COLO668 (cell line): ENCODE measurements around the gene BHLHE41.
A peak's percentile ranks its signal among the peaks of the same experiment; 100 is the strongest.

Experiments
- DNase-seq: peaks from one replicate; lab custom pipeline; 2025; ENCODE audit not compliant: unreplicated experiment; lab: John Stamatoyannopoulos, UW

The BHLHE41 gene

GRCh38 chr12:26116829-26117715, 7.8 kb downstream of the BHLHE41 start:
- DNase-seq = no peak

- no peak for DNase-seq
These were observed 10.0 kb downstream of the BHLHE41 start for GRCh38 chr12:26114720-26115401.

- DNase-seq = peak; percentile 95
These were observed 10.8 kb downstream of the BHLHE41 start for GRCh38 chr12:26113853-26114719.

GRCh38 chr12:26113181-26113654, 11.6 kb downstream of the BHLHE41 start:
- DNase-seq = peak; percentile 40

- DNase-seq = no peak
These were observed 12.1 kb downstream of the BHLHE41 start for GRCh38 chr12:26112703-26113147.

- DNase-seq = no peak
These were observed 12.6 kb downstream of the BHLHE41 start for GRCh38 chr12:26112232-26112631.

DNA sequence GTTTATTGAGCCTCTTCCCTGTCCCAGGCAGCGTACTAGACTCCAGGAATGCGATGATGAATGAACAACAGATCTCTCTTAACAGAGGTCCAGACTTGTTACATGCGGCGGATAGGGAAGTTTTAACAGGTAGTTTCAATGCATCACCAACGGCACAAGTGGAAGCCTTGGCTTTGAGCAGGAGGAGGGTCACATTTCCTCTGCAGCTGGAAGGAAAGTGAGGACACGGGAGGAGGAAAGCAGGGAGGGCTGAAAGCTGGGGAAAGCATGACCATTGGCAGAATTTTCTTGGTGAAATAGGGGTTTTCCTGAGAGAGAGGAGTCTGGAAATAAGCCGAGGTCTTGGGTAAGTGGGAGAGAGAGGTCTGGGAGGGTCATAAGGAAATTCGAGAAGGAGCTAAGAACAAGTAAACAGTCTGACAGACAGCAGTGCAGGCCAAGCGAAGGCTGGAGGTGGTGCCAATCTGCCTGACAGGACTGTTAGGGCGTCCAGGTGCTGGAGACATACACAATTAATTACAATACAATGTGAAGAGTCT, 15.4 kb downstream of the BHLHE41 start:
- DNase-seq = peak; percentile 21

DNA sequence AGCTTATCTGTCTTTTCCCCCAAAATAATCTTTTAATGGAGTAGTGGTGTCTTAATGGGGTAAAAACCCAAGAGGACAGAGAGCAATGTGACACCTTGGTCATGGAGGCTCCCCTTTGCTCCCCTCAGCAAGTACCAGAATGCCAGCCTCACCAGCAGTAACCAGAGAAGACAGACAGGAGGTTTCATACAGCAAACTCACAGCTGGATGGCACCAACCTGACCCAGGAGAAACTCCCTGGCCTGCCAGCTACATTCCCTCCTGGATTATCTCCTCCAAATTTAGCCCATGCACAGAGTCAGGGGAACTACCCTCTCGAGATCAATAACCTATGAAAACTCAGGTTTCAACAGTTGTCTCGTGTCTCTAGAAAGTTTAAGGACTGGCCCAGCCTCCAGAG, 15.9 kb downstream of the BHLHE41 start:
- no peak for DNase-seq

- DNase-seq = no peak
These were observed 18.5 kb downstream of the BHLHE41 start for GRCh38 chr12:26106347-26106746.

DNA sequence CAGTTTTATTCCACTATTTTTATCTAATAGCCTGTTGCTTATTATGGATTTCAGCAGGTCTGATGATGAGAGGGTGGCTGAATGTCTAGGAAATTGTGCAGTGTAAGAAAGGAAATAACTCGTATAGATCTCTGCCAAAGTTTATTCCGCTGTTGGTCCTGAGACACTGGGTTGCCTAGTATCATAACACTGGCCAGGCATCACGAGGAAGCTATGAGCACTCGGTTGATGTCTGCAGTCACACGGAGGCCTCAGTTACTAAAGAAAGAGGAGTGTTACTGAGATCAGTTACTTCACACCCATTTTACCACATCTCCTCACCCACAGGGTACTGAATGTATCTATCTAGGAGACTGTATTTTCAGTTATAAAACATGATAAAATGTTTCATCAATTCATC, 21.9 kb downstream of the BHLHE41 start:
- DNase-seq = no peak

GRCh38 chr12:26101763-26102162, 23.1 kb downstream of the BHLHE41 start:
- DNase-seq = no peak

- peak; percentile 63 for DNase-seq
These were observed 23.5 kb downstream of the BHLHE41 start for GRCh38 chr12:26101350-26101734.

DNA sequence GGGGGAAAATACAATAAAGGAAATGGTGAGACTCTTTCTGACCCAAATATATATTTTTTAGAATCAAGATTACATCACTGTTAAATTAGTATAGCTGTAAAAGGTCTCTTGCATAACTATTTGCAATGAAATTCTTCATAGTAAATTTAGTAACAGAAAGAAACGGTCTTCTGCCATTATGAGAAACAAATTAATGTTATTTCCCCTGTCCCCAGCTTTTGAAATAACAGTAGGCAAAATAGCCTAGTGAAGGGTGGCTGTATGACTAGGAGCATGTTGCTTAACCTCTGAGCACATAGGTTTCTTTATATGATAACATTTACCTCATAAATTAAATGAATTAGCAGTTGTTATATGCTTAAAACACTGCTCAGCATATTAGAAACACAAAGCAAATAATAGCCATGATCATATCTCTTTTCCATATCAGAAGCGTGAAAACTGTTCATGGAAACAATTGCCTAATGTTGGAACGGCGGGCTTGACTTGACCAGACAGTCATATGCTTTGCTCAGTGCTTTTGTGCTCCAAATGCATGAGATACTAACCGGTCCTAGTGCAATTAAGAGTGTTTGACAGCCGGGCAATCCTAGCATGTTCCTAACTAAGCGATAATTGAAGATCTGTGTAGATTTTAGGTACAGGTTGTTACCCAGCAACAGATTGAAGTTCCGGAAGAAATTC, 24.0 kb downstream of the BHLHE41 start:
- peak; percentile 26 for DNase-seq

- peak; percentile 44 for DNase-seq
These were observed 27.6 kb downstream of the BHLHE41 start for GRCh38 chr12:26097046-26097878.

GRCh38 chr12:26096036-26096435, 28.8 kb downstream of the BHLHE41 start:
- DNase-seq = no peak

GRCh38 chr12:26095186-26095585, 29.7 kb downstream of the BHLHE41 start:
- DNase-seq = no peak

DNA sequence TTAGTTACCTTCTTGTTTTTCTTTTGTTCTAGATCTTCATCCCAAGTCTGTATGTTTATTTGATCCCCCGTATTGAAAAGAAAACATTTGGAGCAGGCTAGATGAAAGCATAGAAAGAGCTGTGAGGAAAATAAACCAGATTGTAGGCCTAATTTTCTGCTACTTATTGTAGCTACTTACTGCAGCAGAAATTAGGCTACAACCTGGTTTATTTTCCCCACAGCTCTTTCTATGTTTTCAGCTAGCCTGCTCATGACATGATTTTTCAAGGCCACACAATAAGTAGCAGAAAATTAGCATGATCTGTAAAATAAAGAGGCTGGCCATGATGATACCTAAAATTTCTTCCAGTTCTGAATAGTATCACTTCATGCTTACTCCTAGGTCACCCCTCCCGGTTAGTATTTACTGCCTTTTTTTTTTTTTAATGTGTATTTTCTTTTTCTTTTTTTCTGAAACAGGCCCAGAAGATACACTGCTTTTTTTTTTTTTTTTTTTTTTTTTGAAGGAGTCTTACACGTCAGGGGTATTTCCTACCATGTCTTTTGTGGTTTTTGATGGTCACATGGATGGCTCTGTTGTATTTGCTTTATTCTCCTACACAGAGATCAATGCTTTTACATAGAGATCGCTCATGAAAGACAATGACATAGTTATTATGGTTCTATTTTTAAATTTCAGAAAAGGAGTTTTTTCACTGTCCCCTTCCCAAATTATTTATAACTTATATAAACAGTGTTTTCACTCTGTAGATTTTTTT, 32.3 kb downstream of the BHLHE41 start:
- no peak for DNase-seq

GRCh38 chr12:26091822-26092221, 33.0 kb downstream of the BHLHE41 start:
- DNase-seq = no peak
